Calu3 (cell line): ENCODE data around the gene FAF2. TPM values are rescaled to one million over a fixed set of nuclear protein-coding genes. Genes with fewer than 3 reads are reported as not detected.
A peak's percentile ranks its signal among the peaks of the same experiment; 100 is the strongest.

ENCODE experiments used
- BruUV-seq: library from RNA; stranded (reverse); fragments of 400-500 nt; replicated peaks from 2 replicates; lab custom pipeline; 2021; lab: Mats Ljungman, UMichigan
- CTCF ChIA-PET: fragments of 300-600 bp; sonication (Branson Sonifier 250); formaldehyde crosslinking; loops from one replicate; lab custom pipeline; 2022; ENCODE audit warnings: antibody characterized with exemption; lab: Charles Lee
- DNase-seq: peaks from one replicate; pipeline ENCODE4 v3.0.0; 2022
- H3K27ac Mint-ChIP-seq: one replicate; pipeline ENCODE4 v1.8.0; 2022; ENCODE audit warnings: mixed read lengths; ENCODE audit not compliant: unreplicated experiment
- H3K27me3 Mint-ChIP-seq: one replicate; pipeline ENCODE4 v1.8.0; 2022; ENCODE audit warnings: mixed read lengths; ENCODE audit not compliant: unreplicated experiment
- H3K36me3 Mint-ChIP-seq: one replicate; pipeline ENCODE4 v1.8.0; 2022; ENCODE audit warnings: mild to moderate bottlenecking, moderate library complexity, mixed read lengths; ENCODE audit not compliant: insufficient read depth, unreplicated experiment
- H3K4me1 Mint-ChIP-seq: one replicate; pipeline ENCODE4 v1.8.0; 2022; ENCODE audit warnings: mild to moderate bottlenecking, low read depth, mixed read lengths; ENCODE audit not compliant: unreplicated experiment
- H3K4me3 Mint-ChIP-seq: one replicate; pipeline ENCODE4 v1.8.0; 2022; ENCODE audit warnings: mild to moderate bottlenecking, low read depth, moderate library complexity, mixed read lengths; ENCODE audit not compliant: unreplicated experiment
- H3K9me3 Mint-ChIP-seq: one replicate; pipeline ENCODE4 v1.8.0; 2022; ENCODE audit warnings: low read depth, mixed read lengths; ENCODE audit not compliant: unreplicated experiment
- CTCF ChIP-seq: fragments of 200-600 bp; IDR thresholded peaks from one replicate; pipeline ENCODE4 v1.8.0; 2022; ENCODE audit warnings: antibody characterized with exemption; ENCODE audit not compliant: unreplicated experiment
- intact Hi-C: fragments of 100-400 bp; cut with micrococcal nuclease; formaldehyde crosslinking; loops from one replicate; pipeline ENCODE4 v1.10.0; 2022; ENCODE audit not compliant: unreplicated experiment
- total RNA-seq: library from RNA; stranded (reverse); gene quantifications from 2 replicates; pipeline ENCODE4 v1.2.3, GENCODE V29; 2022

Gene FAF2
- total RNA-seq, 1 experiment from 2014 or later = 73.6 TPM

- TF ChIP-seq CTCF = no peak
- intact Hi-C loops = no loop called here
- no peak for DNase-seq
- Mint-ChIP-seq H3K9me3 (no peaks in the 10 kb centered on the region), H3K4me1 (peaks cover 26% of the 10 kb centered on the region), H3K27me3 (no peaks in the 10 kb centered on the region), H3K27ac (no peak overlapping the region), H3K4me3 (no peak overlapping the region), H3K36me3 (peaks cover 23% of the 10 kb centered on the region)
- BruUV-seq = no TSS peak
- CTCF ChIA-PET = interaction anchor here (0.6 to 0.7 kb wide), 2 partner anchors 15 to 164 kb away, joined by 4 to 6 read pairs; no protein-coding TSS in a partner anchor
Observed at GRCh38 chr5:176408590-176408989, 39.6 kb upstream of the FAF2 start.

GRCh38 chr5:176409765-176410164 is 38.4 kb upstream of the FAF2 start:
- Mint-ChIP-seq H3K9me3 (no peaks in the 10 kb centered on the region), H3K27me3 (no peaks in the 10 kb centered on the region), H3K4me1 (peaks cover 37% of the 10 kb centered on the region), H3K27ac (no peak overlapping the region), H3K36me3 (peaks cover 22% of the 10 kb centered on the region), H3K4me3 (no peak overlapping the region)
- no peak for TF ChIP-seq CTCF
- CTCF ChIA-PET = interaction anchor here (0.5 to 1.0 kb wide), 5 partner anchors 9 to 511 kb away, joined by 3 to 6 read pairs (median 3); no protein-coding TSS in a partner anchor
- no TSS peak for BruUV-seq
- intact Hi-C loops = loop anchor here (10.0 kb wide), 1 partner anchor 205 kb away; the partner anchor contains the start of gene GPRIN1
- no peak for DNase-seq

- Mint-ChIP-seq H3K4me1 (peaks cover 37% of the 10 kb centered on the region), H3K4me3 (no peak overlapping the region), H3K27ac (peak overlapping the region; percentile 3), H3K36me3 (peaks cover 30% of the 10 kb centered on the region), H3K27me3 (no peaks in the 10 kb centered on the region), H3K9me3 (no peaks in the 10 kb centered on the region)
- no peak for TF ChIP-seq CTCF
- CTCF ChIA-PET = interaction anchor here (0.5 to 1.0 kb wide), 5 partner anchors 10 to 52 kb away, joined by 3 to 6 read pairs (median 4); partner anchors contain the start of gene FAF2
- DNase-seq = peak; percentile 61
- no TSS peak for BruUV-seq
- intact Hi-C loops = loop anchor here (10.0 kb wide), 1 partner anchor 204 kb away; the partner anchor contains the start of gene GPRIN1
Observed at GRCh38 chr5:176410486-176411180, 37.6 kb upstream of the FAF2 start.

GRCh38 chr5:176412517-176413254 is 35.5 kb upstream of the FAF2 start:
- no TSS peak for BruUV-seq
- peaks cover 47% of the 10 kb centered on the region for H3K4me1 Mint-ChIP-seq
- H3K27me3 Mint-ChIP-seq = no peaks in the 10 kb centered on the region
- no peaks in the 10 kb centered on the region for H3K9me3 Mint-ChIP-seq
- H3K27ac Mint-ChIP-seq = no peak overlapping the region
- intact Hi-C loops = loop anchor here (10.0 kb wide), 1 partner anchor 202 kb away; the partner anchor contains the start of gene GPRIN1
- DNase-seq = no peak
- CTCF ChIA-PET = no interaction called here
- no peak overlapping the region for H3K4me3 Mint-ChIP-seq
- H3K36me3 Mint-ChIP-seq = peaks cover 40% of the 10 kb centered on the region
- no peak for TF ChIP-seq CTCF
